Right hindlimb (tissue), 1 donor: Measurements from ENCODE around the gene OR10G4.
"Not testable (repeated sequence)": the region's sequence is repeated elsewhere in the genome, so short reads cannot be mapped to it uniquely, and the experiment has no call there.

ENCODE experiments used
- DNase-seq: peaks from one replicate; pipeline ENCODE4 v3.0.0-alpha.2; 2018

OR10G4 gene

GRCh38 chr11:124012697-124013096, at the start of gene OR10G4:
OR10G4 (plus strand) TSS chr11:124012997; CDS start chr11:124015575, 2,578 bp downstream.
- no peak for DNase-seq

DNA sequence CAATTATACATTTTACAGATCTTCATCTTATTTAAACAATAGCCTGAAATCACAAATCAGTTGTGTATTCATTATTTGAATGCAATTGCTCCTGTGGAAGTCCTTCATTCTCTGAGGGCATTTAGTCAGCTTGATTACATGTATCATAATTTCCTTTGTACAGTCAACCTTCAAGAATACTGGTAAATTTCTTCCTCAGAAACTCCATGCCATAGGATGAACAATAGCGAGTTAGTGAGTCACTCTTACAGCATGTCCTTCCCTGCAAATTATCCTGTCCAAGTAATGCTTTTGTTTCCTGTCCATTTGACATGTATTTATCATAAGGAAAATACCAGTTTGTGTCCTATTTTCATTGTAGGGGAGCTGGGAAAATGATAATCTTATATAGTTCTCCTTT, 39.0 kb upstream of the OR10G4 start:
- DNase-seq, result no peak

GRCh38 chr11:123976770-123977560, 35.8 kb upstream of the OR10G4 start:
- no peak for DNase-seq

GRCh38 chr11:123977731-123978347, 35.0 kb upstream of the OR10G4 start, which contains the start of gene OR10S1:
OR10S1 (minus strand) TSS chr11:123977781; CDS start chr11:123977664, 117 bp downstream.
- no peak for DNase-seq

DNA sequence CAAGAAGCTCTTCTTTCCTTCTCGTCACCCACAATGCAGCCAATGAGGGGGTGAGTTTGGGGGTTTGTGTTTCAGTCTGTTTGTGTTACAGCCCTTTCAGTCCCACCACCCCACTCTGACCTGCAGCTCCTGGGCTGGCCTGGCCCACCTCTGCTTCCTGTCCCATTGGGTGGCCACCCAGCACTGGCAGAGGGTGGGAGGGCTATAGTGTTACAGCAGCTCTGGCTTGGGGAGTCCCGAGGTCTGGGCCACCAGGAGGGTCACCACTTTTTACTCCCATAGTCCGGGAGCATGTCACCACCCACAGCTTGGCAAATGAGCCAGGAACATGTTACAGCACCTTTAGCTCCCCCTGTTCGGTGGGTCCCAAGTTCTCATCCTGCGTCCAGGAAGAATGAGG, 33.5 kb upstream of the OR10G4 start:
- DNase-seq, result no peak

DNA sequence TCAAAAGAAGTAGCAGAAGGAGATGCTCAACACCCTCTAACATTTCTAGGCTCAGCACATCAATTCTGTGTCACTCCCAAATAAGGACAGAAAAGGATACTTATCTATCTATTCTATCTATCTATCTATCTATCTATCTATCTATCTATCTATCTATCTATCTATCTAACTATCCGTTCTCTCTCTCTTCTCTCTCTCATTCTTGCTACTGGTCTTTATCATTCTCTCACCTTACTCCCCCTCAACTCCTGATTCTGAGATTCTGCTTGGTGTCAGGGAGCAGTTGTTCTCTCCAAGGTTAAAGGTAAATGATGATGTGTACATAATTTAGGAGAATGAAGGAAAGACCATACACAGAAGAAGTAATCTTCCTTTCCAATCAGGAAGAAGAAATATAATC, 17.7 kb upstream of the OR10G4 start, which contains the start of gene OR10G6:
Gene OR10G6, minus strand, starts transcription at position 43 of the 400 bp plus-strand sequence. Its CDS starts 0 bp downstream, at position 43.
- no peak for DNase-seq

DNA sequence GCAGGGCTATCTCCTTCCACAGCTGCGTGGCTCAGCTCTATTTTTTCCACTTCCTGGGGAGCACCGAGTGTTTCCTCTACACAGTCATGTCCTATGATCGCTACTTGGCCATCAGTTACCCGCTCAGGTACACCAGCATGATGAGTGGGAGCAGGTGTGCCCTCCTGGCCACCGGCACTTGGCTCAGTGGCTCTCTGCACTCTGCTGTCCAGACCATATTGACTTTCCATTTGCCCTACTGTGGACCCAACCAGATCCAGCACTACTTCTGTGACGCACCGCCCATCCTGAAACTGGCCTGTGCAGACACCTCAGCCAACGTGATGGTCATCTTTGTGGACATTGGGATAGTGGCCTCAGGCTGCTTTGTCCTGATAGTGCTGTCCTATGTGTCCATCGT, 3.0 kb downstream of the OR10G4 start:
- not testable (repeated sequence) for DNase-seq

GRCh38 chr11:124026498-124026897, 13.7 kb downstream of the OR10G4 start, which contains the start of gene OR10G8:
OR10G8 (plus strand) TSS chr11:124026798; CDS start chr11:124029623, 2,825 bp downstream.
- no peak for DNase-seq

- no peak for DNase-seq
These were observed 23.9 kb downstream of the OR10G4 start for GRCh38 chr11:124036666-124037065.

GRCh38 chr11:124039557-124039956, 26.8 kb downstream of the OR10G4 start:
- no peak for DNase-seq

DNA sequence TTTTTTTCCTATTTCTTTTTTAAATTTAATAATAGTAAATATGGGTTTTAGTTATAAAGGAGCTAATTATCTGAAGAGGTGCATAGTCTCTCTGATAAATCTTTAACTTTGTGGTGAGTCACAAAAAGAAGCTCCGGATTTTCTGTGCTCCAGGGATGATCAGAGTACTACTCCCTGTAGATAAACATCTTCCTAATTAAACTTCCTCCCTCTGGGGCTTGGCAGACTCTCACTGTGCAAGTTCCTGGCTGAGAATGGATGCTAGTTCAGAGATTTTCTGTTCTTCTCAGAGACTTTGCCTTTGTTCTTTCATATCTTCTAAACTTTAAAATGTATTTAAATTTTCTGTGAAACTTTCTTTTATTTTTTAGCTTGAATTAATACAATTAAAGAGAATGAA, 28.5 kb downstream of the OR10G4 start, which contains the start of gene OR10G7:
Gene OR10G7, minus strand, starts transcription at position 72 of the 400 bp plus-strand sequence. CDS start 2,324 bp downstream, outside the sequence.
- DNase-seq, result no peak

DNA sequence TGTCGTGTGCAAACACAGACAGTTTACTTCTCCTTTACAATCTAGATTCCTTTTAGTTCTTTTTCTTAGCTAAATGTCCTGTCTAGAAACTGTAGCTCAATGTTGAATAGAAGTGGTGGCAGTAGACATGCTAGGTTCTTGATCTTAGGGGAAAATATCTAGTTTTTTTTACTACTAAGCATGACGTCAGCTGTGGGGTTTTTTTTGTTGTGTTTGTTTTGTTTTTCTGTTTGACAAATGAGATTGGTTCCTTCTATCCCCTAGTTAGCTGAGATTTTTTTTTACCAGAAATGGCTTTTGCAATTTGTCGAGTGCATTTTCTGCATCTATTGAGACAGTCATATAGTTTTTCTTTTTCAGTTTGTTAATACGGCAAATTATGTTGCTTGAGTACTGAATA, 30.6 kb downstream of the OR10G4 start:
- no peak for DNase-seq

DNA sequence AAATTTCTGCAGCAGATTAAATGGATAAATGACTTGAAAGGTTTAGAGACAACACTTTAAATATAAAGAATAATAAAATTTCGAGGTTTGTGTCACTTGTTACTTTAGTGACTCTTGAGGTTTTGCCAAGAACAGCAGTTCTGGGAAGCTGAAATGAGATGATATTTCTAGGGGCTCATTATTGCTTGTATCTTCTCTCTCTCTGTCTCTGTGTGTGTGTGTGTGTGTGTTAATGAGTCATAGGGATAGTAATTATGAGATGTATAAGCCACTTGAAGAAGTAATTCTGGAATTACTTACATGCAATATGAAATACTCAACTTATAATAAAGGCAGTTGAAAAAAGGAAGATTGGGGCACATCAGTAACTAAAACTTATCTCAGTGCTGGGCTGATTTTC, 38.0 kb downstream of the OR10G4 start:
- no peak for DNase-seq

DNA sequence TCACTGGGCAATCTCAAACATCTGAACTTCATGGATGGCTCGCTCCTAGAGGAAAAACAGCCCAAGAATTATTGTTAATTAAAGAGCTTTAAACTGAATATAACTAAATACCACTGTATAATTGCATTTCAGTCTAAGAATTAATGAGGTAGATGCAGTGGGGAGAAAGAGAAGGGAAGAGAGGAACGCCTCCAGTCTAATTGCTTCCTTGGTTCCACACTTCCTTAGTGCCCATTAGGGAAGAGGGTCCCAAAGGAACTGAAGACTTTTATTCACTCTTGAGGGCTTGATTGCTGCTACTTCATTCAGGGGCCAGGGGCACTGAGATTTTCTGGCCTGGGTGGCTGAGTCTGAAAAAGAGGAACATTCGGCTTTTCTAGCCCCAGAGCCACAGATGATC, 40.2 kb downstream of the OR10G4 start:
- no peak for DNase-seq
